Activated CD4-positive, alpha-beta T cell treated with anti-CD3 and anti-CD28 coated beads, Interleukin-2, amount 50 U/mL, for 24 hours (primary cell): ENCODE data around the gene IRF2.
A peak's percentile ranks its signal among the peaks of the same experiment; 100 is the strongest.

Source experiments
- DNase-seq, 2 donors: peaks; one replicate each; pipeline ENCODE4 v3.0.0-alpha.2; 2020; ENCODE audit warnings: low read depth in 1 of 2, low spot score in 1 of 2

Gene IRF2

GRCh38 chr4:184474263-184475095 is at the start of gene IRF2:
Gene IRF2, minus strand, starts transcription at chr4:184474550. Its CDS starts 45,486 bp downstream, at chr4:184429064.
- peak; percentile 82 to 94 for DNase-seq

- DNase-seq: no peak
Observed at GRCh38 chr4:184515606-184516005, 41.3 kb upstream of the IRF2 start.

GRCh38 chr4:184514121-184514988 is 40.0 kb upstream of the IRF2 start:
- DNase-seq: peak in 1 of 2 donors; percentile 65

GRCh38 chr4:184513802-184514120 is 39.4 kb upstream of the IRF2 start:
- DNase-seq: no peak

GRCh38 chr4:184511156-184511555 is 36.8 kb upstream of the IRF2 start:
- DNase-seq: no peak

GRCh38 chr4:184510401-184510800 is 36.1 kb upstream of the IRF2 start:
- DNase-seq: no peak

GRCh38 chr4:184506527-184507121 is 32.3 kb upstream of the IRF2 start:
- DNase-seq: peak in 1 of 2 donors; percentile 7

GRCh38 chr4:184504385-184504784 is 30.0 kb upstream of the IRF2 start:
- no peak for DNase-seq

- DNase-seq: no peak
Observed at GRCh38 chr4:184503869-184504300, 29.5 kb upstream of the IRF2 start.

GRCh38 chr4:184500748-184501589 is 26.6 kb upstream of the IRF2 start:
- DNase-seq: no peak

- no peak for DNase-seq
Observed at GRCh38 chr4:184499996-184500395, 25.6 kb upstream of the IRF2 start.

- DNase-seq: no peak
Observed at GRCh38 chr4:184498598-184498997, 24.2 kb upstream of the IRF2 start.

- no peak for DNase-seq
Observed at GRCh38 chr4:184489771-184490170, 15.4 kb upstream of the IRF2 start.

- no peak for DNase-seq
Observed at GRCh38 chr4:184487503-184487902, 13.2 kb upstream of the IRF2 start.

GRCh38 chr4:184485279-184485678 is 10.9 kb upstream of the IRF2 start:
- no peak for DNase-seq

- DNase-seq: no peak
Observed at GRCh38 chr4:184481544-184481943, 7.2 kb upstream of the IRF2 start.

GRCh38 chr4:184479516-184479950 is 5.2 kb upstream of the IRF2 start:
- no peak for DNase-seq

GRCh38 chr4:184477201-184477999 is 3.0 kb upstream of the IRF2 start:
- no peak for DNase-seq

GRCh38 chr4:184476695-184477094 is 2.3 kb upstream of the IRF2 start:
- DNase-seq: no peak

- no peak for DNase-seq
Observed at GRCh38 chr4:184475498-184475897, 1.1 kb upstream of the IRF2 start.
